Fibroblast of lung (primary cell): ENCODE data around the gene OCA2. TPM values are rescaled to one million over a fixed set of nuclear protein-coding genes. Genes with fewer than 3 reads are reported as not detected.
A peak's percentile ranks its signal among the peaks of the same experiment; 100 is the strongest.
"Not testable (repeated sequence)": the region's sequence is repeated elsewhere in the genome, so short reads cannot be mapped to it uniquely, and the experiment has no call there.

Source experiments
- DNase-seq, 2 donors: peaks; one replicate each; pipeline versions ENCODE4 v3.0.0 to v3.0.0-alpha.2; 2010; ENCODE audit warnings: low read depth in 2 of 2
- H2AFZ ChIP-seq: 2 replicates; pipeline ENCODE4 v1.5.1; 2012; ENCODE audit warnings: low read length, control low read depth, inconsistent platforms
- H3K27ac ChIP-seq: 2 replicates; pipeline ENCODE4 v1.5.1; 2011; ENCODE audit warnings: low read length, control low read depth; ENCODE audit not compliant: insufficient read depth
- H3K27me3 ChIP-seq: 2 replicates; pipeline ENCODE4 v1.5.1; 2011; ENCODE audit warnings: mild to moderate bottlenecking, low read length; ENCODE audit not compliant: control insufficient read depth, insufficient read depth
- H3K36me3 ChIP-seq: 2 replicates; pipeline ENCODE4 v1.5.1; 2011; ENCODE audit warnings: low read length; ENCODE audit not compliant: control insufficient read depth, insufficient read depth
- H3K4me1 ChIP-seq: 2 replicates; pipeline ENCODE4 v1.5.1; 2011; ENCODE audit warnings: low read length; ENCODE audit not compliant: control insufficient read depth, insufficient read depth; ENCODE audit errors: extremely low read depth
- H3K4me2 ChIP-seq: 2 replicates; pipeline ENCODE4 v1.5.1; 2011; ENCODE audit warnings: low read length, control low read depth; ENCODE audit not compliant: insufficient read depth; ENCODE audit errors: extremely low read depth
- H3K4me3 ChIP-seq, 4 experiments: fragments of 200-600 bp in 1 of 4; sonication (generic) in 1 of 4; replicated peaks in 1 of 4; 2 replicates each; pipeline ENCODE4 v1.5.1; 2011 to 2016; ENCODE audit warnings: low read length in 4 of 4, low read depth in 3 of 4, mild to moderate bottlenecking in 3 of 4, control low read depth in 2 of 4, inconsistent platforms in 1 of 4, mixed read lengths in 1 of 4; ENCODE audit not compliant: insufficient read depth in 1 of 4; ENCODE audit errors: control extremely low read depth in 1 of 4
- H3K79me2 ChIP-seq: 2 replicates; pipeline ENCODE4 v1.5.1; 2012; ENCODE audit warnings: mild to moderate bottlenecking, low read length, inconsistent platforms; ENCODE audit not compliant: control insufficient read depth, insufficient read depth
- H3K9ac ChIP-seq: 2 replicates; pipeline ENCODE4 v1.5.1; 2011; ENCODE audit warnings: mild to moderate bottlenecking, low read length, control low read depth; ENCODE audit not compliant: insufficient read depth
- H3K9me3 ChIP-seq: 2 replicates; pipeline ENCODE4 v1.5.1; 2012; ENCODE audit warnings: low read depth, low read length; ENCODE audit not compliant: control insufficient read depth, insufficient read depth
- H4K20me1 ChIP-seq: 2 replicates; pipeline ENCODE4 v1.5.1; 2011; ENCODE audit warnings: low read length; ENCODE audit not compliant: control insufficient read depth, insufficient read depth; ENCODE audit errors: extremely low read depth
- CTCF ChIP-seq, 2 donors: IDR thresholded peaks in 1 of 2; conservative IDR thresholded peaks in 1 of 2; 1 replicate in 1 of 2; 2 replicates in 1 of 2; pipeline ENCODE4 v1.5.1; 2011 to 2012; ENCODE audit warnings: low read length in 2 of 2, control low read depth in 1 of 2, inconsistent platforms in 1 of 2, low read depth in 1 of 2, mild to moderate bottlenecking in 1 of 2
- EZH2 ChIP-seq: IDR thresholded peaks from 2 replicates; pipeline ENCODE4 v1.5.1; 2012; ENCODE audit warnings: low read length, control low read depth, mild to moderate bottlenecking; ENCODE audit errors: missing control alignments
- polyA plus RNA-seq, 2 donors: library from polyadenylated mRNA; depleted of rRNA in 1 of 2; stranded (reverse) in 1 of 2; unstranded in 1 of 2; fragments of >200 nt; gene quantifications; 2 replicates each; pipeline ENCODE4 v1.2.1, GENCODE V29; 2011 to 2012; ENCODE audit warnings: missing spikeins in 1 of 2
- total RNA-seq: library from RNA; depleted of rRNA; stranded (reverse); fragments of >200 nt; gene quantifications from 2 replicates; pipeline ENCODE4 v1.2.1, GENCODE V29; 2014

OCA2 gene
- total and polyA plus RNA-seq, 2 donors (not counting 1 experiment from before 2014, with no cell fraction given): not detected

GRCh38 chr15:28140062-28140461 is 40.9 kb upstream of the OCA2 start:
- Histone ChIP-seq H3K9me3 (no peaks in the 10 kb centered on the region), H3K4me1 (no peaks in the 10 kb centered on the region), H3K27me3 (no peaks in the 10 kb centered on the region), H3K79me2 (no peaks in the 10 kb centered on the region), H3K4me3 (no peak overlapping the region), H2AFZ (no peak overlapping the region), H3K27ac (no peak overlapping the region), H3K9ac (no peak overlapping the region), H3K4me2 (no peak overlapping the region), H3K36me3 (peaks cover 3% of the 10 kb centered on the region), H4K20me1 (no peaks in the 10 kb centered on the region)
- no peak for DNase-seq
- no peak for TF ChIP-seq CTCF (conservative IDR thresholded peaks at IDR 0.05 in 1 of 2, IDR thresholded peaks at IDR 0.05 in 1 of 2; ENCODE audit: low read depth in 1 of 2, low read length in 2 of 2)
- no peak for TF ChIP-seq EZH2

GRCh38 chr15:28137408-28138039 is 38.4 kb upstream of the OCA2 start:
- H3K27ac ChIP-seq, H4K20me1 ChIP-seq, DNase-seq: not testable (repeated sequence)

GRCh38 chr15:28136236-28136904 is 37.3 kb upstream of the OCA2 start:
- H3K4me1 ChIP-seq, H2AFZ ChIP-seq, H3K27me3 ChIP-seq, H3K27ac ChIP-seq, H4K20me1 ChIP-seq, H3K9me3 ChIP-seq, H3K4me2 ChIP-seq, DNase-seq, H3K9ac ChIP-seq, H3K79me2 ChIP-seq, H3K4me3 ChIP-seq, H3K36me3 ChIP-seq: not testable (repeated sequence)

More at GRCh38 chr15:28137408-28138039, 38.4 kb upstream of the OCA2 start:
- not testable (repeated sequence) for H3K4me2 ChIP-seq, H3K9me3 ChIP-seq, H2AFZ ChIP-seq, H3K36me3 ChIP-seq, H3K79me2 ChIP-seq, H3K4me1 ChIP-seq, H3K27me3 ChIP-seq, H3K9ac ChIP-seq, H3K4me3 ChIP-seq

DNA sequence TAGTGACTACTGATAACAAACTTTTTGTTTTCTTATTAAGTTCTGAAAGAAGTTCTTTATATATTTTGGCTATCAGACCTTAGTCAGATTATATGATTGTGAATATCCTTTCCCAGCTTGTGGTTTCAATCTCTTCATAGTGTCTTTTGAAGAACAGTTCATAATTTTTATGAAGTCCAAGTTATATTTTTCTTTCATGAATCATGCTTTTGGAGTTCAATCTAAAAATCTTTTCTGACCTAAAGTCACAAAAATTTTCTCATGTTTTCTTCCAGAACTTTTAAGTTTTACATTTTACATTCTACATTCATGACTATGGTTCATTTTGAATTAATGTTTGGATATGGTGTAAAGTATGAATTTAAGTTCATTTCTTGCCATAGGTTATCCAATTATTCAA is 34.2 kb upstream of the OCA2 start:
- peak overlapping the region; percentile 45 for H3K27ac ChIP-seq
- H3K36me3 ChIP-seq: peaks cover 9% of the 10 kb centered on the region
- H3K4me1 ChIP-seq: peaks cover 9% of the 10 kb centered on the region
- H3K4me2 ChIP-seq: peak overlapping the region; percentile 69
- peak; percentile 20 to 41 for DNase-seq
- no peak overlapping the region for H2AFZ ChIP-seq
- H3K9me3 ChIP-seq: no peaks in the 10 kb centered on the region
- TF ChIP-seq CTCF (conservative IDR thresholded peaks at IDR 0.05 in 1 of 2, IDR thresholded peaks at IDR 0.05 in 1 of 2; ENCODE audit: low read depth in 1 of 2, low read length in 2 of 2) (no peak), EZH2 (no peak)
- H3K27me3 ChIP-seq: no peaks in the 10 kb centered on the region
- H4K20me1 ChIP-seq: no peaks in the 10 kb centered on the region
- no peak overlapping the region for H3K9ac ChIP-seq
- H3K79me2 ChIP-seq: no peaks in the 10 kb centered on the region
- H3K4me3 ChIP-seq: peak overlapping the region in 1 of 4 experiments; percentile 14
